DMS114 treated with DMSO at 0.1 percent for 48 hours (cell line): ENCODE measurements around the gene LCN1.
"Not testable (repeated sequence)": the region's sequence is repeated elsewhere in the genome, so short reads cannot be mapped to it uniquely, and the experiment has no call there.

Source experiments
- DNase-seq: peaks from one replicate; lab custom pipeline; 2025; ENCODE audit not compliant: unreplicated experiment; lab: John Stamatoyannopoulos, UW

Gene LCN1

DNA sequence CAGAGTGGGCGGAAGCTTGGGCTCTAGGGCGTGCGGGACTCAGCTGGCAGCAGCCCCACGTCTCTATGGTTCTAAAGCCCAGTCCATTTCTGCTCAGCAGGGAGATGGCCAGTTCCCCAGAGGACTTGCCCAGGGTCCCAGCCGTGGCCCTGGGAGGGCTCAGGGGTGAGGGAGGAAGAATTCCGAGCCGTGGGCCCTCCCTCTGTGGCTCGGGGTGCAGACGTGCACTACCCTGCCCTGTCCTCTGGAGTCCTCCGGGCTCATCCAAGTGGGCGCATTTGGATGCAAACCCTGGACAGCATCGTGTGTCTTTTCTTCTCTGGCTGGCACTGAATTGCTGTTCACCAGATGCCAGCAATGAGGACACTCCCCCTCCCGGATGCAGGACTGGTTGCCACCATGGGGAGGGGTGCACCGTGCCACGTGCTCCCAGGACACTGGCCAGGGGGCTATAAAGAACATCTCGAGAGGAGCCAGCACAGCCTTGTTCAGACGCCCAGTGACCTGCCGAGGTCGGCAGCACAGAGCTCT is 24.5 kb downstream of the LCN1 start, which contains the start of gene OBP2A:
TSS of gene OBP2A (plus strand) at position 481 of the 531 bp plus-strand sequence. CDS start 55 bp downstream, outside the sequence.
- not testable (repeated sequence) for DNase-seq

DNA sequence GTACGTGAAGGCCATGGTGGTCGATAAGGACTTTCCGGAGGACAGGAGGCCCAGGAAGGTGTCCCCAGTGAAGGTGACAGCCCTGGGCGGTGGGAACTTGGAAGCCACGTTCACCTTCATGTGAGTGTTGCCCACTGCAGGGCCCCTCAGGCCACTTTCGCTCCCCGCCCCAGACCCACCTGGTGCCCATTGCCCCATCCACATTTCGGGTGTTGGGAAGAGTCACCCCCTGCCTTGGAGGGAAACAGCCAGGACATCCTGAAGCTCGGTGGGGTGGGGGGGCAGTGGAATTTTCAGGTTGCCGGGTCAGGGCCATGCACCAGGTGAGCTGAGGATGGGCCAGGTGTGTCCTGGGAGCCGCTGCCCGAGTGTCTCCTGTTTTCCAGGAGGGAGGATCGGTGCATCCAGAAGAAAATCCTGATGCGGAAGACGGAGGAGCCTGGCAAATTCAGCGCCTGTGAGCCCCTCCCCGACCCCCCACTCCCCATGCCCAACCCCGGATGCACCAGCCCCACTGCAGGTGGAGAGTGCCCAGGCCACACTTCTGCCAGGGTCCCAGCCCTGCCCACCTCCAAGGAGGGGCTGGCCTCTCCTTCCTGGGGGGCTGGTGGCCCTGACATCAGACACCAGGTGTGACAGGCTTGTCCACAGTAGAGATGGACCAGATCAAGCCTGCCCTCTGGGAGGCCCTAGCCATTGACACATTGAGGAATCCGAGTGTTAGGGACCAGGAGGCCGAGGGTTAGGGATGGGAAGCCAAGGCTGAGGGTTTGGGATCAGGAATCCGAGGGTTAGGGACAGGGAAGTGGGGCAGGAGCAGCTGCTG is 25.8 kb downstream of the LCN1 start:
- DNase-seq = not testable (repeated sequence)

- no peak for DNase-seq
Observed at GRCh38 chr9:135547756-135548736, 26.8 kb downstream of the LCN1 start.

- not testable (repeated sequence) for DNase-seq
Observed at GRCh38 chr9:135549478-135550343, 28.5 kb downstream of the LCN1 start.

DNA sequence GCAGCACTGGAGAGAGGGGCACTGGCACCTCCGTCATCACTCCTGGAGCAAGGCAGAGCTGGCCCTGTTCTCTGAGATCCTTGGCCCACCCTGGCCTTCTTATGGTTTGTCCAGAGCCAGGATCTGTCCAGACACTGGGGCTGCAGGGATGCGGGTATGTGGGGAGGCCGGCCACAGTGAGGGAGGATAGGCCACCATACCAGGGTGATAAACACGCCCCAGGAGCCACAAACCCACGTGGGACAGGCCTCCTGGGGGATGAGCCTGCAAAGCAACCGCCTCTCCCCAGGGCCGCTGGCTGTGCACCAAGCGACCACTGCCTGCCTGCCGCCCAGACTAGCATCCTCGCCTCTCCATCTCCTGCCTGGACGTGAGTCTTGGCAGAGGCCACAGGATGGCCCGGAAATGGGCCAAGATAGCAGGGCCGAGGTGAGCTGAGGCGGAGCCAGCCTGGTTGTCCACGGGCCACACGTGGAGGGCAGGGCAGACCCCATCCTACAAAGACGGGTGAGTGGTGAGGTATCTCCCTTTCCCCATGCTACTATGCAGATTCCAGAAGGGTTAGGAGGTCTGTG is 29.2 kb downstream of the LCN1 start:
- DNase-seq = no peak

- no peak for DNase-seq
Observed at GRCh38 chr9:135551031-135551430, 29.8 kb downstream of the LCN1 start.

DNA sequence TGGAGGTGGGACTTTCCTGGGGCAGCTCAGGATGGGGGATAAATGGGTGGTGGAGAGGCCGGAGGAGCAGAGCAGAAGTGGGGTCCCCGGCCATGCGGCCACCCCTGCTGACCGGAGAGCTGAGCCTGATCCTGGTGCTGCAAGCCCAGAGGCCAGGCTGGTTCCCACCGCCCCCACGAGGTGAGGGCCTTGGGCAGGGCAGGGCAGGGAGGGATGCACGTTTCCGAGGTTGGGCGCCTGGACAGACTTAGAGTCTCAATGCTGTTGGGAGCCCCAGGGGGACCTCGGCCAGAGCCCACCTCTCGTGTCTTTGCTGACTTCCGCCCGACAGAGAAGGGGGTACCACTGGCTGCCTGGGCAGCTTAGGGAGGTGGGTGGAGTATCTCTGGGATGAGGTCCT is 30.2 kb downstream of the LCN1 start:
- DNase-seq = no peak

DNA sequence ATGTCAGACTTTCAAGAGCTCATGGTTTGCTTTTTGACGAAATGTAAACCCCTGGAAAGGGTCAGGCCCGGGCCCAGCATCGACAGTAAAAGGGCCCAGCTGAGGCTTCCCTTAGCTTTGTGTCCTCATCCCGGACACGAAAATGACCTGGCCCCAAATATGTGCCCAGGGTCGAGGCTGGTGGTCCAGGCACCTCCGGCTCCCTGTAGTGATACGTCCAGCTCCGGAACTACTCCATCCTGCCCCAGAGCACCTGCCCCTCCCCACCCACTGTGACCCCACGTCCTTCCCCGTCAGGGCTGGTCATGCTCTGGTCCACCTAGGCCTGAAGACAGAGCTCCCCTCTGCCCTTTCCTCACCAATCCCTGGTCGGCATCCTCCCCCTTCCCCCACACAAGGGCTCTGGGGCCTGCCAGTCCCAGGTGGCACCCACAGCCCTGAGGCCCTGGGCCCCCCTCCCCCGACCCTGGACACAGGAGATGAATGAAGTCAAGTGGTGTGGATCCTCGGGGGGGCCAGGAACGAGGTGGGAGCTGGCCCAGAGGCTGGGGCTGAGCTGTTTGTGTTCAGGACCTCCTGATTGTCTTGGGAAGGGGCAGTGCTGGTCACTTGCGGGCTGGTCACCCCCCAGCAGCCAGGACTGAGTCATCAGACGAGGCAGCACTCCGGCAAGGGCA is 30.9 kb downstream of the LCN1 start:
- no peak for DNase-seq

DNA sequence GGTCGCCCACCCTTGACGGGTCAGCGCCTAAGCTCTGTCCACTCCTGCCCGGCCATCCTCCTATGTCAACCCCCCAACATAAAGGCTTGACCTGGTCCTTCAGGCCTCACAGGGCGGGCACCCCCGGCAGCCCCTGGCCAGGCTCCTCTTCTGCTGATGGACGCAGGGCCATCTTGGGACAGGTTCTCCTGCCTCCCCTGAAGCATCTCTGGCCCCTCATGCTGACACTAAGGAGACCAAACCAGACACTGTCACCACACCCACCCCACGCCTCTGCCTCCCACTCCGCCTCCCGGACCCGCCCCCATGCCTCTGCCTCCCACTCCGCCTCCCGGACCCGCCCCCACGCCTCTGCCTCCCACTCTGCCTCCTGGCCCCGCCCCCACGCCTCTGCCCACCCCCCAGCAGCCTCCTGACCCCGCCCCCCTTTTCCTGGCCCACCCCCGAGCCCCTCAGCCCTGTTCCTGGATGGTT is 31.5 kb downstream of the LCN1 start:
- no peak for DNase-seq

- DNase-seq = no peak
Observed at GRCh38 chr9:135554718-135555117, 33.5 kb downstream of the LCN1 start.

GRCh38 chr9:135555203-135555602 is 34.0 kb downstream of the LCN1 start:
- DNase-seq = no peak

DNA sequence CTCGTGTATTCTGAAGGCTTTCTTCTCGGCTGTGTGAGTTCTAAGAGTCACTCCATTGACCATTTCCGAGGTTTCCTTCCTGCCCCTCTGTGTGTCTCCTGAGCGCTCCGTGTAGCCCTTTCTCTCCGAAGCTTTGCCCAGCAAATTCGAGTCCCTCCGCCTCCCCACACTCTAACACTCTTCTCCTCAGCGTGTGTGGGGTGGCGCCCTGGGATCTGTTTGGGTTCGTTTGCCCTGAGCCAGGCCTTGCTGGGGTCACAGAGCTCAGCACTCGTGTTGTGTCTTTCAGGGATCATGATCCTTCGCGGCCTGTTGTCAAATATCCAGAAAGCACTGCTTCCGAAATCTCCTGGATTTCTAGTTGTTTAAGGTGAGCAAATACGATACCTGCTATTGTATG is 34.7 kb downstream of the LCN1 start:
- DNase-seq = no peak

GRCh38 chr9:135559606-135560005 is 38.4 kb downstream of the LCN1 start:
- no peak for DNase-seq

- DNase-seq = no peak
Observed at GRCh38 chr9:135561391-135562234, 40.4 kb downstream of the LCN1 start, which contains the start of gene PAEP. TSS of gene PAEP (plus strand) at chr9:135561756.

GRCh38 chr9:135562235-135562745 is 41.0 kb downstream of the LCN1 start:
- DNase-seq = no peak

DNA sequence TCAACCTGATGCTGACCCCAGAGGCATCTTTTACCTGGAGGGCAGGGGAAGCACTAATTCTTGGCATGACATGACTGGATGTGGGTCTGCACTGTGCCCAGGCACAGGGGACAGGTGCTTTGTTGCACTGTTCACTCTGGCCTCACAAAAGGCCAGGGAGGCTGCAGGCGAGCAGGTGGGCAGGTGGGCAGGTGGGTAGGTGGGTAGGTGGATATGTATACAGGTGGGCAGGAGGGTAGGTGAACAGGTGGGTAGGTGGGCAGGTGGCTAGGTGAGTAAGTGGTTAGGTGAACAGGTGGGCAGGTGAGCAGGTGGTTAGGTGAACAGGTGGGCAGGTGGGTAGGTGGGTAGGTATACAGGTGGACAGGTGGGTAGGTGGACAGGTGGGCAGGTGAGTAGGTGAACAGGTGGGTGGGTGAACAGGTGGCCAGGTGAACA is 41.8 kb downstream of the LCN1 start:
- DNase-seq = no peak

GRCh38 chr9:135563858-135564257 is 42.6 kb downstream of the LCN1 start:
- DNase-seq = no peak

DNA sequence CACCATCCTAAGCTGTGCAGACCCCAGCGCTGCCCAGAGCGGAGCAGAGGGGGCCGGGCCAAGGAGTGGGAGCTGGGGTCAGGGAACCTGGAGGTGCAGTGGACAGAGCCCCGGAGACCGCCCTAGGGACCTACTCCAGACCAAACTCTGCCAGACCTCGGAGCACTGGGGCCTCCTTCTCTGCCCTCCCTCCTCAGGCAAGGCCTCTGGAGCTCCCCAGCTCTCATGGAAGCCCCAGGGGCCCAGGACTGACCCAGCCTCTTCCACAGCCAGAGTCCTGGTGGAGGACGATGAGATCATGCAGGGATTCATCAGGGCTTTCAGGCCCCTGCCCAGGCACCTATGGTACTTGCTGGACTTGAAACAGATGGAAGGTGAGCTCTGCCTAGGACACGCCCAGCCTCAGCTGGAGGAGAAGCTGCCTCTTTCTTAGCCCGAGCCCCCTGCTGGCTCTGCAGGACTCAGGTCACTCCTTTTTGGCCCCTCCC is 43.9 kb downstream of the LCN1 start:
- DNase-seq = no peak
